H9 (cell line): ENCODE results near the gene ACSS2. TPM values are rescaled to one million over a fixed set of nuclear protein-coding genes. Genes with fewer than 3 reads are reported as not detected.

Experiments used
- DNase-seq: peaks from one replicate; pipeline ENCODE4 v3.0.0-alpha.2; 2017
- H2AFZ ChIP-seq: one replicate; pipeline ENCODE4 v1.6.1; 2013; ENCODE audit warnings: mild to moderate bottlenecking, low read length, control low read depth, moderate library complexity
- H2AK5ac ChIP-seq: 2 replicates; pipeline ENCODE4 v1.6.1; 2013; ENCODE audit warnings: low read length, control low read depth, mixed read lengths; ENCODE audit not compliant: insufficient read length
- H2BK120ac ChIP-seq: one replicate; pipeline ENCODE4 v1.6.1; 2013; ENCODE audit warnings: low read depth, mild to moderate bottlenecking, low read length, control low read depth, inconsistent platforms; ENCODE audit not compliant: poor library complexity, severe bottlenecking
- H2BK12ac ChIP-seq: 2 replicates; pipeline ENCODE4 v1.6.1; 2013; ENCODE audit warnings: low read length, control low read depth, mixed read lengths, low read depth; ENCODE audit not compliant: insufficient read length
- H2BK15ac ChIP-seq: 2 replicates; pipeline ENCODE4 v1.6.1; 2013; ENCODE audit warnings: low read depth, low read length, control low read depth
- H2BK20ac ChIP-seq: one replicate; pipeline ENCODE4 v1.6.1; 2013; ENCODE audit warnings: low read depth, mild to moderate bottlenecking, low read length, control low read depth, inconsistent platforms; ENCODE audit not compliant: poor library complexity, severe bottlenecking
- H2BK5ac ChIP-seq: 2 replicates; pipeline ENCODE4 v1.6.1; 2013; ENCODE audit warnings: low read length, control low read depth, mixed read lengths; ENCODE audit not compliant: insufficient read length
- H3K14ac ChIP-seq: 2 replicates; pipeline ENCODE4 v1.6.1; 2013; ENCODE audit warnings: low read length, control low read depth; ENCODE audit not compliant: insufficient read depth
- H3K18ac ChIP-seq: 2 replicates; pipeline ENCODE4 v1.6.1; 2013; ENCODE audit warnings: low read depth, mild to moderate bottlenecking, mixed read lengths, low read length, control low read depth; ENCODE audit not compliant: insufficient read length
- H3K23ac ChIP-seq: 2 replicates; pipeline ENCODE4 v1.6.1; 2013; ENCODE audit warnings: low read length, control low read depth, mixed read lengths, low read depth; ENCODE audit not compliant: insufficient read length
- H3K23me2 ChIP-seq: 2 replicates; pipeline ENCODE4 v1.6.1; 2013; ENCODE audit warnings: low read depth, mild to moderate bottlenecking, mixed read lengths, low read length, control low read depth; ENCODE audit not compliant: insufficient read length, poor library complexity, severe bottlenecking
- H3K27ac ChIP-seq: 2 replicates; pipeline ENCODE4 v1.5.1; 2013; ENCODE audit warnings: low read length, control low read depth, mixed read lengths, low read depth; ENCODE audit not compliant: insufficient read length
- H3K27me3 ChIP-seq: 2 replicates; pipeline ENCODE4 v1.6.1; 2013; ENCODE audit warnings: low read length, control low read depth, inconsistent platforms; ENCODE audit not compliant: insufficient read depth
- H3K4ac ChIP-seq: 2 replicates; pipeline ENCODE4 v1.6.1; 2013; ENCODE audit warnings: low read depth, mild to moderate bottlenecking, control low read depth, inconsistent platforms, low read length, moderate library complexity
- H3K4me1 ChIP-seq: 2 replicates; pipeline ENCODE4 v1.6.1; 2013; ENCODE audit warnings: low read length, control low read depth, inconsistent platforms; ENCODE audit not compliant: insufficient read depth
- H3K4me2 ChIP-seq: 2 replicates; pipeline ENCODE4 v1.6.1; 2013; ENCODE audit warnings: low read length, control low read depth, mixed read lengths; ENCODE audit not compliant: insufficient read length, insufficient read depth
- H3K56ac ChIP-seq: 2 replicates; pipeline ENCODE4 v1.6.1; 2013; ENCODE audit warnings: low read depth, mild to moderate bottlenecking, mixed read lengths, low read length, control low read depth; ENCODE audit not compliant: insufficient read length
- H3K79me1 ChIP-seq: 2 replicates; pipeline ENCODE4 v1.6.1; 2013; ENCODE audit warnings: low read depth, mild to moderate bottlenecking, moderate library complexity, low read length, control low read depth, inconsistent platforms; ENCODE audit not compliant: insufficient read depth, poor library complexity, severe bottlenecking
- H3K79me2 ChIP-seq: 2 replicates; pipeline ENCODE4 v1.6.1; 2013; ENCODE audit warnings: low read length, control low read depth, inconsistent platforms; ENCODE audit not compliant: insufficient read depth
- H3K9ac ChIP-seq: 2 replicates; pipeline ENCODE4 v1.6.1; 2013; ENCODE audit warnings: low read length, control low read depth, mixed read lengths; ENCODE audit not compliant: insufficient read length; ENCODE audit errors: extremely low read depth
- H3K9me3 ChIP-seq: one replicate; pipeline ENCODE4 v1.6.1; 2013; ENCODE audit warnings: low read depth, low read length, inconsistent platforms; ENCODE audit not compliant: control insufficient read depth
- H3T11ph ChIP-seq: one replicate; pipeline ENCODE4 v1.6.1; 2013; ENCODE audit warnings: mild to moderate bottlenecking, low read length, control low read depth, inconsistent platforms
- H4K20me1 ChIP-seq: one replicate; pipeline ENCODE4 v1.6.1; 2013; ENCODE audit not compliant: control insufficient read depth, insufficient read length, insufficient read depth
- H4K5ac ChIP-seq: 2 replicates; pipeline ENCODE4 v1.6.1; 2013; ENCODE audit warnings: low read depth, mild to moderate bottlenecking, mixed read lengths, low read length, control low read depth; ENCODE audit not compliant: insufficient read length
- H4K8ac ChIP-seq: replicated peaks from 2 replicates; pipeline ENCODE4 v1.6.1; 2013; ENCODE audit warnings: low read length, control low read depth, mixed read lengths, low read depth; ENCODE audit not compliant: insufficient read length
- H4K91ac ChIP-seq: 2 replicates; pipeline ENCODE4 v1.6.1; 2013; ENCODE audit warnings: low read depth, mild to moderate bottlenecking, moderate library complexity, mixed read lengths, low read length, control low read depth; ENCODE audit not compliant: insufficient read length
- H3K27ac Mint-ChIP-seq, 3 experiments: 2 replicates in 2 of 3; 3 replicates in 1 of 3; pipeline ENCODE4 v1.8.0; 2020 to 2021; ENCODE audit warnings: mixed read lengths in 3 of 3, mild to moderate bottlenecking in 1 of 3, moderate library complexity in 1 of 3
- H3K27me3 Mint-ChIP-seq: 2 replicates; pipeline ENCODE4 v1.8.0; 2021; ENCODE audit warnings: low read depth, mild to moderate bottlenecking, moderate library complexity, mixed read lengths
- H3K36me3 Mint-ChIP-seq, 3 experiments: 2 replicates in 2 of 3; 3 replicates in 1 of 3; pipeline ENCODE4 v1.8.0; 2020 to 2021; ENCODE audit warnings: low read depth in 3 of 3, mixed read lengths in 3 of 3; ENCODE audit not compliant: insufficient read depth in 1 of 3
- H3K4me1 Mint-ChIP-seq, 2 experiments: 2 replicates each; pipeline ENCODE4 v1.8.0; 2020; ENCODE audit warnings: mixed read lengths in 2 of 2
- H3K4me3 Mint-ChIP-seq, 2 experiments: 2 replicates in 1 of 2; 3 replicates in 1 of 2; pipeline ENCODE4 v1.8.0; 2020 to 2021; ENCODE audit warnings: mild to moderate bottlenecking in 2 of 2, mixed read lengths in 2 of 2, moderate library complexity in 1 of 2
- H3K9me3 Mint-ChIP-seq, 2 experiments: 2 replicates in 1 of 2; 3 replicates in 1 of 2; pipeline ENCODE4 v1.8.0; 2020; ENCODE audit warnings: mild to moderate bottlenecking in 2 of 2, mixed read lengths in 2 of 2, moderate library complexity in 1 of 2
- CTCF ChIP-seq: fragments of 200-600 bp; sonication (generic); conservative IDR thresholded peaks from 3 replicates; pipeline ENCODE4 v1.8.0; 2021; ENCODE audit warnings: antibody characterized with exemption, mild to moderate bottlenecking
- WGBS: extraction: QIAGEN DNeasy Blood & Tissue Kit; methylation state at CpG from one replicate; pipeline ENCODE4 v1.1.7; 2013; ENCODE audit warnings: missing lambda C conversion rate, low lambda C conversion rate, mixed read lengths; ENCODE audit not compliant: insufficient read length; ENCODE audit errors: extremely low coverage; 5-methylcytosine and 5-hydroxymethylcytosine counted together
- total RNA-seq: library from RNA; stranded (reverse); gene quantifications from 2 replicates; pipeline ENCODE4 v1.2.1, GENCODE V29; 2021

The ACSS2 gene
- total RNA-seq, 1 experiment from 2014 or later: 15.4 TPM

GRCh38 chr20:34923414-34923813, 47.0 kb downstream of the ACSS2 start:
- Mint-ChIP-seq H3K27me3 (no peaks in the 10 kb centered on the region), H3K27ac (no peak overlapping the region), H3K36me3 (peaks cover 5 to 29% (median 18%) of the 10 kb centered on the region in 3 experiments; a peak in 6 of 7 replicates), H3K9me3 (no peaks in the 10 kb centered on the region), H3K4me3 (no peak overlapping the region), H3K4me1 (no peaks in the 10 kb centered on the region)
- no peak overlapping the region for H3T11ph ChIP-seq
- H3K23me2 ChIP-seq: no peaks in the 10 kb centered on the region
- no peak overlapping the region for H2BK12ac ChIP-seq
- no peak overlapping the region for H4K91ac ChIP-seq
- H3K14ac ChIP-seq: no peak overlapping the region
- H4K20me1 ChIP-seq: no peaks in the 10 kb centered on the region
- no peak overlapping the region for H2AFZ ChIP-seq
- no CpG with 5 or more reads among the region's 2 CpGs for WGBS
- H3K23ac ChIP-seq: no peak overlapping the region
- no peak overlapping the region for H4K8ac ChIP-seq
- no peak overlapping the region for H3K9ac ChIP-seq
- H3K79me2 ChIP-seq: no peaks in the 10 kb centered on the region
- H4K5ac ChIP-seq: no peak overlapping the region
- H2AK5ac ChIP-seq: no peak overlapping the region
- H2BK5ac ChIP-seq: no peak overlapping the region
- H3K27me3 ChIP-seq: no peaks in the 10 kb centered on the region
- no peak for DNase-seq
- H3K4ac ChIP-seq: no peak overlapping the region
- no peak overlapping the region for H3K27ac ChIP-seq
- H3K4me2 ChIP-seq: no peak overlapping the region
- H3K56ac ChIP-seq: no peak overlapping the region
- no peak overlapping the region for H2BK15ac ChIP-seq
- H3K18ac ChIP-seq: no peak overlapping the region
- no peaks in the 10 kb centered on the region for H3K9me3 ChIP-seq
- H2BK120ac ChIP-seq: no peak overlapping the region
- TF ChIP-seq CTCF: no peak
- no peaks in the 10 kb centered on the region for H3K79me1 ChIP-seq
- no peak overlapping the region for H2BK20ac ChIP-seq
- H3K4me1 ChIP-seq: no peaks in the 10 kb centered on the region
